Epithelial cell of esophagus (primary cell): ENCODE data around the gene MFSD2A.
A peak's percentile ranks its signal among the peaks of the same experiment; 100 is the strongest.
"Not testable (repeated sequence)": the region's sequence is repeated elsewhere in the genome, so short reads cannot be mapped to it uniquely, and the experiment has no call there.

Experiments used
- DNase-seq: peaks from one replicate; pipeline ENCODE4 v3.0.0; 2010; ENCODE audit warnings: low read depth
- H3K4me3 ChIP-seq: 2 replicates; pipeline ENCODE4 v1.5.1; 2011; ENCODE audit warnings: mild to moderate bottlenecking, low read length, control low read depth
- TF ChIP-seq, protein P1 (sequence below): IDR thresholded peaks from 2 replicates; pipeline ENCODE4 v1.5.1; 2011; ENCODE audit warnings: low read depth, mild to moderate bottlenecking, low read length, control low read depth, inconsistent platforms; ENCODE audit not compliant: insufficient read depth; ENCODE audit errors: missing control alignments

Gene MFSD2A

DNA sequence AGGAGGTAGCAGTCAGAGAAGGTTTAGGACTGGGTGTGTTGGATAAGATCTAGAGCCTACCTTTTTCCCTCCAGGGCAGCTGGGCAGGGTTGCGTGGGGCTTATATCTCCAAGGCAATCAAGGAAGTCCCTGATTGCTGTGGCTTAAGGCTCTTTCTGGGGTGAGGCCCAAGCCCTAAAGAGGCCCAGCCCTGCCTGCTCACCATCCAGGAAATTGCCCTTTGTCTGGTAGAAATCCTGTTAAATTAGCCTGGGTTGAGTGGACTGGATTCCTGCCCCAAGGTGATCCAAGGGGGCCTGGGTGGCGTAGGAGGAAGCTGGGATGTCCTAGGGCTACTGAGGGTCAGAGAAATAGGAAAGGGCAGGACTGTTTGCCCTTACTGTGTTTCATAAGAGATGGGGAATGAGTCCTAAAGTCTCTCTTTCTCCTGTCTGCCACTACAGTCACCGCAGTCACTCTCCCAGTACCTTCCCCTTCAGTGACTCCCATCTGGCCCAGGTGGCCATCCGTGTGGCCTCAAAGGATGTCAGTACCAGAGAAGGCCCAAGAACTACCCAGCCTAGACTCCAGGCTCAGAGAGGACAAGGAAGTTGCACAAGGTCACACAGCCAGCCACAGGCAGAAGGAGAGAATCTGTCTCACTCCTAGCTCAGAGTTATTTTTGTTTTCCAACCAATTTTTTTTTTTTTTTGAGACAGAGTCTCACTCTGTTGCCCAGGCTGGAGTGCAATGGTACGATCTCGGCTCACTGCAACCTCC lies 25.8 kb downstream of the MFSD2A start:
- no peak overlapping the region for H3K4me3 ChIP-seq
- DNase-seq, result peak; percentile 49
- TF ChIP-seq, protein P1, sequence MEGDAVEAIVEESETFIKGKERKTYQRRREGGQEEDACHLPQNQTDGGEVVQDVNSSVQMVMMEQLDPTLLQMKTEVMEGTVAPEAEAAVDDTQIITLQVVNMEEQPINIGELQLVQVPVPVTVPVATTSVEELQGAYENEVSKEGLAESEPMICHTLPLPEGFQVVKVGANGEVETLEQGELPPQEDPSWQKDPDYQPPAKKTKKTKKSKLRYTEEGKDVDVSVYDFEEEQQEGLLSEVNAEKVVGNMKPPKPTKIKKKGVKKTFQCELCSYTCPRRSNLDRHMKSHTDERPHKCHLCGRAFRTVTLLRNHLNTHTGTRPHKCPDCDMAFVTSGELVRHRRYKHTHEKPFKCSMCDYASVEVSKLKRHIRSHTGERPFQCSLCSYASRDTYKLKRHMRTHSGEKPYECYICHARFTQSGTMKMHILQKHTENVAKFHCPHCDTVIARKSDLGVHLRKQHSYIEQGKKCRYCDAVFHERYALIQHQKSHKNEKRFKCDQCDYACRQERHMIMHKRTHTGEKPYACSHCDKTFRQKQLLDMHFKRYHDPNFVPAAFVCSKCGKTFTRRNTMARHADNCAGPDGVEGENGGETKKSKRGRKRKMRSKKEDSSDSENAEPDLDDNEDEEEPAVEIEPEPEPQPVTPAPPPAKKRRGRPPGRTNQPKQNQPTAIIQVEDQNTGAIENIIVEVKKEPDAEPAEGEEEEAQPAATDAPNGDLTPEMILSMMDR, result no peak

DNA sequence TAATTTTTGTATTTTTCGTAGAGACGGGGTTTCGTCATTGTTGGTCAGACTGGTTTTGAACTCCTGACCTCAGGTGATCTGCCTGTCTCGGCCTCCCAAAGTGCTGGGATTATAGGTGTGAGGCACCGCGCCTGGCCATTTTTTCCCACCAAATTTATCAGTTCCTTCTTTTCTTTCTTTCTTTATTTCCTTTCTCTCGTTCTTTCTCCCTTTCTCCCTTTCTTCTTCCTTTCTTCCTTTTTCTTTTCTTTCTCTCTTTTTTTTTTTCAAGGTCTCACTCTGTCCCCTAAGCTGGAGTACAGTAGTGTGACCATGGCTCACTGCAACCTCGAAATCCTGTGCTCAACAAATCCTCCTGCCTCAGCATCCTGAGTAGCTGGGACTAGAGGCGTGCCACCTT lies 26.4 kb downstream of the MFSD2A start:
- no peak for DNase-seq
- TF ChIP-seq, protein P1, result no peak
- no peak overlapping the region for H3K4me3 ChIP-seq

DNA sequence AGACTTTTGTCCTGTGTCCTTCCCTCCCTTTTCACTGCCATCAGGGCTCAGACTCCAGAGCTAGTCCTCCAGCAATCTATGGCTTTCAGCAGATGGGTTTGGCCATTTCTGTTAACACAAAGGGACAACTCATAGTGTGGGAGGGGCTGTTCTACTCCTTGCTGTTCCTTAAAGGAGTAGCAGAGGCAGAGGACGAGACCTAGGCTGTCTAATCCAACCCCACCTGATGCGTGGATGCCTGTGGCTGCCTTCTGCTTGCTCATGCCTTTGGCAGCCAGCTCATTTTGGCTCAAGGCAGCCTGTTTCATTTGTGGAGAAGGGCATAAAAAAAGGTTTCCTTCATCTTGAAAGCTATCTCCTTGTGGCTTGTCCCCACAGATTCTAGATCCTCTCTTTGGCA lies 27.0 kb downstream of the MFSD2A start:
- peak; percentile 97 for DNase-seq
- TF ChIP-seq, protein P1, result no peak
- no peak overlapping the region for H3K4me3 ChIP-seq

DNA sequence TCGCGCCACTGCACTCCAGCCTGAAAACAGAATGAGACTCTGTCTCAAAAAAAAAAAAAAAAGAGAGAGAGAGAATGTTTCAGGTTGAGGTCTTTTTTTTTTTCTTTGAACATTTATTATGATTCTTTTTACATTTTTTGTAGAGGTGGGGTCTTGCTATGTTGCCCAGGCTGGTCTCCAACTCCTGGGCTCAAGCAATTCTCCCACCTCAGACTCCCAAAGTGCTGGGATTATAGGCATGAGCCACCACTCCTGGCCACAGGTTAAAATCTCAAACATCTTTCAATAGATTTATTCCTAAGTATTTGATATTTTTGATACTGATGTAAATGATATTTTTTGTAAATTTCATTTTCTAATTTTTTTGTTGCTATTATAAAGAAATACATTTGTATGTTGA lies 29.5 kb downstream of the MFSD2A start:
- DNase-seq, H3K4me3 ChIP-seq: not testable (repeated sequence)

DNA sequence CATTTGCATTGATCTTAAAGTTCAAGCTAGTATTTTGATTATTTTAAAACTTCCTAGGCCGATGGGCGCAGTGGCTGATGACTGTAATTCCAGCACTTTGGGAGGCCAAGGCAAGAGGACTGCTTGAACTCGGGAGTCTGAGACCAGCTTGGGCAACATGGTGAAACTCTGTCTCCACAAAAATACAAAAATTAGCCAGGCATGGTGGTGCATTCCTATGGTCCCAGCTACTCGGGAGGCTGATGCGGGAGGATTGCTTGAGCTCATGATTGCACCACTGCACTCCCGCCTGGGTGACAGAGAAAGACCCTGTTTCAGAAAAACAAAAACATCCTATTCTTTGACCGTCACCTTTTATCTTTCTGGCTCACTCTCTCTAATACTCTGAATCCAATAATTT lies 30.0 kb downstream of the MFSD2A start:
- TF ChIP-seq, protein P1, result no peak
- no peak overlapping the region for H3K4me3 ChIP-seq
- DNase-seq, result no peak

DNA sequence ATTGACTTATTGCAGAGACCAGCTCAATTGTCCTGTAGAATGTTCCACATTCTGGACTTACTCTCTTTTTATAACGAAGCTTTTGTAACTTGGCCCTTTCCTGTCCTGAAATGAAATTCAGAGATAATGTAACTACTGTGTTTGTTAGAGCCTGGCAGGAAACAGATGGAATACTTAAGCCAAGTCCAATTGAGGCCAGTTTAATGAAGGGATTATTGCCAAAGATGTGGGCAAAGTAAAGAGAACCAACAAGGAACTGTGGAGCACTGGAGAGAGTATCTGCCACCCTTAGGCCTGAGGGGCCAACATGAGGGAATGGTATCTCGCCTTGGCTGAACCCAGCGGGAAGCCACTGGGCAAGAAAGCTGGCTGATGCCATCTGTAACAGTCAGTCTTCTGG lies 32.9 kb downstream of the MFSD2A start:
- DNase-seq, result no peak
- TF ChIP-seq, protein P1, result no peak
- H3K4me3 ChIP-seq, result no peak overlapping the region

DNA sequence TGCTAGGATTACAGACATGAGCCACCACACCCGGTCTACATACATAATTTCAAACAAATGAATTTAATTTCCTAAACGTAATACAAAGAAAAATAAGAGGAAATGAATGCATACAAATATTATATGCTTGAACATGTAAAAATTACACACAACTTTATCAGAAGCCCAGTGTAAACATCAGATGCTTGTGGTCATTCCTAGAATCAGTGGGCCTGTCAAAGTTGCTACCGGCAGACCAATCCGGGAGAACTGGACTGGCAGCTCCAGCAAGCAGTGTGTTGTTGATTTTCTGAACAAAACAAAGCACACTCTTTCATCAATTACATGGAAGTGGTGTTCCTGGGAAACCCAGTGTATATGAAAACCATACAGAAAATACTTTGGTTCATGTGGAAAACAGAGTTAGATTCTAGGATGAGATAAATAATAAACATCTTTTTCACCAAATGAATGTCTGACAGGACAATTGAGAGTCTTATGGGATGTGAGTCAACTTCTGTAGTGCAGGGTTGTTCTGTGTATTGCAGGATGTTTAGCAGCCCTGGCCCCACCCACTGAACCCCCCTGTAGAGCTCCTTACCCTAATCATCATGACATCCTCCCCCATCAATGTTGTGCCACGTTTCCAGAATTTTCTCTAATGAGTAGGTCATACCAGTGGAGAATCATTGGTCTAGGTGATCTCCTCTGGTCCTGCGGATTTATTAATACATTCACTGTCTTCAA lies 33.8 kb downstream of the MFSD2A start:
- H3K4me3 ChIP-seq, result no peak overlapping the region
- TF ChIP-seq, protein P1, result no peak
- DNase-seq, result peak; percentile 96
